H1 (cell line): ENCODE data around the gene FIGNL2. TPM values are rescaled to one million over a fixed set of nuclear protein-coding genes. Genes with fewer than 3 reads are reported as not detected.

Experiments
- CTCF ChIA-PET: fragments of 300-600 bp; sonication (Branson Sonifier 250); formaldehyde crosslinking; loops from one replicate; lab custom pipeline; 2021; ENCODE audit not compliant: partially characterized antibody; lab: Charles Lee
- POLR2A ChIA-PET: fragments of 300-600 bp; sonication (Branson Sonifier 250); formaldehyde crosslinking; loops from one replicate; lab custom pipeline; 2021; ENCODE audit warnings: inconsistent platforms; ENCODE audit not compliant: partially characterized antibody; lab: Charles Lee
- DNase-seq, 2 experiments: peaks; one replicate each; pipeline versions ENCODE4 v3.0.0 to v3.0.0-alpha.2; 2010 to 2022; ENCODE audit warnings: low spot score in 2 of 2, low read depth in 1 of 2, mixed read lengths in 1 of 2
- FAIRE-seq: peaks from 2 replicates; lab custom pipeline; 2011; peaks lifted over from hg19 to GRCh38; lab: Jason Lieb, UNC
- H2AFZ ChIP-seq: 2 replicates; pipeline ENCODE4 v1.8.1; 2012; ENCODE audit warnings: low read length, inconsistent platforms
- H2AK5ac ChIP-seq: 2 replicates; pipeline ENCODE4 v1.6.1; 2013; ENCODE audit warnings: low read depth, low read length
- H2BK120ac ChIP-seq: replicated peaks from 2 replicates; pipeline ENCODE3; 2013; ENCODE audit warnings: low read depth, low read length, inconsistent platforms
- H2BK12ac ChIP-seq: 2 replicates; pipeline ENCODE4 v1.6.1; 2013; ENCODE audit warnings: low read depth, low read length
- H2BK15ac ChIP-seq: 2 replicates; pipeline ENCODE4 v1.6.1; 2013; ENCODE audit warnings: low read length
- H2BK20ac ChIP-seq: 2 replicates; pipeline ENCODE4 v1.6.1; 2013; ENCODE audit warnings: low read length
- H2BK5ac ChIP-seq: 2 replicates; pipeline ENCODE4 v1.6.1; 2013; ENCODE audit warnings: low read depth, low read length
- H3K14ac ChIP-seq: 2 replicates; pipeline ENCODE4 v1.6.1; 2013; ENCODE audit warnings: inconsistent platforms; ENCODE audit not compliant: insufficient read length
- H3K18ac ChIP-seq: 2 replicates; pipeline ENCODE4 v1.6.1; 2013; ENCODE audit warnings: low read length; ENCODE audit errors: extremely low read depth
- H3K23ac ChIP-seq: 2 replicates; pipeline ENCODE4 v1.6.1; 2013; ENCODE audit warnings: inconsistent platforms; ENCODE audit not compliant: insufficient read length
- H3K23me2 ChIP-seq: 2 replicates; pipeline ENCODE4 v1.6.1; 2013; ENCODE audit warnings: low read depth, low read length
- H3K27ac ChIP-seq: 2 replicates; pipeline ENCODE4 v1.6.1; 2011; ENCODE audit warnings: low read depth, low read length, inconsistent platforms
- H3K27me3 ChIP-seq, 4 experiments: replicated peaks in 1 of 4; 1 replicate in 1 of 4; 2 replicates in 3 of 4; pipeline versions ENCODE4 v1.6.1 to v1.8.1; 2011 to 2013; ENCODE audit warnings: low read length in 3 of 4, mild to moderate bottlenecking in 3 of 4, inconsistent platforms in 2 of 4, mixed read lengths in 2 of 4, moderate library complexity in 1 of 4; ENCODE audit not compliant: control insufficient read depth in 3 of 4, insufficient read depth in 3 of 4; ENCODE audit errors: extremely low read depth in 1 of 4
- H3K36me3 ChIP-seq, 4 experiments: 2 replicates each; pipeline versions ENCODE4 v1.6.1 to v1.8.1; 2011 to 2013; ENCODE audit warnings: mild to moderate bottlenecking in 4 of 4, low read length in 3 of 4, moderate library complexity in 2 of 4, control low read depth in 1 of 4, inconsistent platforms in 1 of 4; ENCODE audit not compliant: insufficient read depth in 4 of 4, control insufficient read depth in 2 of 4
- H3K4ac ChIP-seq: replicated peaks from 2 replicates; pipeline ENCODE3; 2013; ENCODE audit warnings: low read length, low read depth, mixed read lengths, inconsistent platforms; ENCODE audit not compliant: insufficient read length
- H3K4me1 ChIP-seq, 4 experiments: replicated peaks in 1 of 4; 1 replicate in 1 of 4; 2 replicates in 3 of 4; pipeline versions ENCODE4 v1.6.1 to v1.8.1; 2011 to 2013; ENCODE audit warnings: low read length in 3 of 4, inconsistent platforms in 2 of 4, mixed read lengths in 1 of 4; ENCODE audit not compliant: insufficient read depth in 4 of 4, control insufficient read depth in 3 of 4
- H3K4me2 ChIP-seq, 2 experiments: 2 replicates each; pipeline versions ENCODE4 v1.6.1 to v1.8.1; 2011 to 2013; ENCODE audit warnings: low read depth in 2 of 2, low read length in 2 of 2, control low read depth in 1 of 2, inconsistent platforms in 1 of 2, mild to moderate bottlenecking in 1 of 2; ENCODE audit not compliant: insufficient read depth in 1 of 2
- H3K4me3 ChIP-seq, 4 experiments: fragments of 200-600, 300-600 bp in 1 of 4; sonication (generic), shearing (Covaris generic), sonication (Bioruptor Twin) in 1 of 4; 2 replicates each; pipeline versions ENCODE4 v1.5.1 to v1.8.1; 2011 to 2016; ENCODE audit warnings: low read length in 4 of 4, low read depth in 3 of 4, control low read depth in 2 of 4, inconsistent platforms in 2 of 4, mild to moderate bottlenecking in 2 of 4, mixed read lengths in 1 of 4, moderate library complexity in 1 of 4; ENCODE audit not compliant: insufficient read depth in 2 of 4; ENCODE audit errors: extremely low read depth in 1 of 4
- H3K56ac ChIP-seq: replicated peaks from 2 replicates; pipeline ENCODE3; 2013; ENCODE audit warnings: low read depth, mild to moderate bottlenecking, mixed read lengths, low read length, inconsistent platforms; ENCODE audit not compliant: insufficient read length
- H3K79me1 ChIP-seq: 2 replicates; pipeline ENCODE4 v1.6.1; 2013; ENCODE audit warnings: low read depth, low read length, control low read depth
- H3K79me2 ChIP-seq, 2 experiments: 2 replicates each; pipeline versions ENCODE4 v1.6.1 to v1.8.1; 2012 to 2013; ENCODE audit warnings: low read length in 2 of 2, mild to moderate bottlenecking in 2 of 2, inconsistent platforms in 1 of 2; ENCODE audit not compliant: insufficient read depth in 2 of 2, control insufficient read depth in 1 of 2
- H3K9ac ChIP-seq, 4 experiments: replicated peaks in 1 of 4; 1 replicate in 1 of 4; 2 replicates in 3 of 4; pipeline versions ENCODE4 v1.6.1 to v1.8.1; 2011 to 2013; ENCODE audit warnings: low read depth in 3 of 4, low read length in 3 of 4, control low read depth in 2 of 4, mild to moderate bottlenecking in 2 of 4, moderate library complexity in 2 of 4, inconsistent platforms in 1 of 4; ENCODE audit errors: extremely low read depth in 1 of 4
- H3K9me3 ChIP-seq, 2 experiments: 2 replicates each; pipeline versions ENCODE4 v1.6.1 to v1.8.1; 2012 to 2013; ENCODE audit warnings: mild to moderate bottlenecking in 2 of 2, moderate library complexity in 2 of 2, control low read depth in 1 of 2, inconsistent platforms in 1 of 2, low read depth in 1 of 2, low read length in 1 of 2, mixed read lengths in 1 of 2; ENCODE audit not compliant: insufficient read depth in 2 of 2
- H4K20me1 ChIP-seq, 2 experiments: replicated peaks in 1 of 2; 2 replicates each; pipeline versions ENCODE3 to v1.8.1; 2011 to 2013; ENCODE audit warnings: inconsistent platforms in 2 of 2, low read length in 2 of 2, mild to moderate bottlenecking in 1 of 2; ENCODE audit not compliant: insufficient read depth in 2 of 2, control insufficient read depth in 1 of 2
- H4K5ac ChIP-seq: 2 replicates; pipeline ENCODE4 v1.6.1; 2013; ENCODE audit warnings: low read length, low read depth, mixed read lengths, inconsistent platforms; ENCODE audit not compliant: insufficient read length
- H4K8ac ChIP-seq: 2 replicates; pipeline ENCODE4 v1.8.0; 2013; ENCODE audit warnings: mild to moderate bottlenecking, moderate library complexity, low read length, inconsistent platforms; ENCODE audit not compliant: insufficient read depth; ENCODE audit errors: extremely low read depth
- H4K91ac ChIP-seq: replicated peaks from 2 replicates; pipeline ENCODE3; 2013; ENCODE audit warnings: low read length, mixed read lengths, inconsistent platforms; ENCODE audit not compliant: insufficient read length
- EP300 ChIP-seq, 2 experiments: IDR thresholded peaks; 1 replicate in 1 of 2; 2 replicates in 1 of 2; pipeline ENCODE4 v1.6.1; 2011 to 2012; ENCODE audit warnings: low read depth in 2 of 2, low read length in 2 of 2, mild to moderate bottlenecking in 2 of 2, borderline replicate concordance in 1 of 2, inconsistent platforms in 1 of 2, moderate library complexity in 1 of 2
- FOSL1 ChIP-seq: IDR thresholded peaks from 2 replicates; pipeline ENCODE4 v1.6.1; 2011; ENCODE audit warnings: mild to moderate bottlenecking, low read depth, low read length, moderate library complexity; ENCODE audit not compliant: insufficient read depth
- RNF2 ChIP-seq: fragments of 200-900, 300-1000 bp; sonication (generic); IDR thresholded peaks from 2 replicates; pipeline ENCODE4 v1.7.1; 2016; ENCODE audit warnings: borderline replicate concordance, low read depth, mild to moderate bottlenecking, antibody characterized with exemption, low read length; ENCODE audit not compliant: poor library complexity, severe bottlenecking; ENCODE audit errors: missing control alignments
- WGBS, 2 experiments: shearing (Covaris generic) in 1 of 2; methylation state at CpG; one replicate each; pipeline versions ENCODE4 v1.1.6 to v1.1.7; 2013 to 2015; ENCODE audit warnings: low lambda C conversion rate in 2 of 2, mixed read lengths in 2 of 2, inconsistent platforms in 1 of 2, low coverage in 1 of 2, missing lambda C conversion rate in 1 of 2; ENCODE audit not compliant: insufficient replicate concordance in 2 of 2, insufficient coverage in 1 of 2, insufficient read length in 1 of 2; ENCODE audit errors: extremely low coverage in 1 of 2, missing lambda C conversion rate in 1 of 2; 5-methylcytosine and 5-hydroxymethylcytosine counted together
- polyA plus RNA-seq, 7 experiments: library from polyadenylated mRNA; depleted of rRNA in 3 of 7; stranded (reverse) in 5 of 7; unstranded in 2 of 7; fragments of >200 nt in 5 of 7; fragments of 200-250 nt in 2 of 7; gene quantifications; 1 replicate in 5 of 7; 2 replicates in 1 of 7; 4 replicates in 1 of 7; pipeline versions ENCODE4 v1.2.1 to v1.2.3, GENCODE V29; 2011 to 2013; ENCODE audit warnings: missing spikeins in 2 of 7, mixed read lengths in 2 of 7
- total RNA-seq: library from RNA; stranded (reverse); fragmentation: NEBNext Ultra II Directional; extraction: Animal tissue kit (Norgen Biotek cat#: 25700); gene quantifications from 2 replicates; pipeline ENCODE4 v1.2.1, GENCODE V29; 2021

The FIGNL2 gene
- total and polyA plus RNA-seq, 2 of the 8 experiments (the other 6 are each of a cell fraction or from before 2014, with no cell fraction given) = 6.5 to 7.1 TPM

DNA sequence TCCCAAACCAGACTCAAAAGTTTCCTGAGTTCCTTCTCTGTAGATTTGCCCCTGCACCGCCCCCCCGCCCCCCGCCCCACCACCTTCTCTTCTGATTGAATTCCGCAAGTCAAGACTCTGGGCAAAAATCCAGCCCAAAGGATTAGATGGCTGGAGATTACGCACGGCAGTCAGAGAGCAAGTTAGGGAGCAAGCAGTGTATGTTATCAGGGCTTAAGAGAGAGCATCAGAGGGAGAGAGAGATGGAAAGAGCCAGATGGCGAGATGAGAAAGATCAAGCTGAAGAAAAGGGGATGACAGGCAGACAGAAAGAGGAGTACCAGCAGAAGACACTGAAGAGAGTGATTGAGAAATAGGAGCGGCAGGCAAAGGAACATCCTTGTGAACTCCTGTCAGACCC, 25.5 kb upstream of the FIGNL2 start:
- H3K27me3 ChIP-seq = peaks cover 0 to 10% (median 5%) of the 10 kb centered on the region in 4 experiments; a peak in 6 of 7 replicates
- H4K8ac ChIP-seq = no peak overlapping the region
- H4K5ac ChIP-seq = no peak overlapping the region
- H2BK12ac ChIP-seq = 0 out of 2 replicates have a peak overlapping the region, but pooled peaks have one; percentile 0
- no peak overlapping the region for H3K18ac ChIP-seq
- peaks cover 6% of the 10 kb centered on the region; the same call in 1 of the 2 replicates for H3K23me2 ChIP-seq
- no peaks in the 10 kb centered on the region for H3K36me3 ChIP-seq
- no peak overlapping the region for H4K91ac ChIP-seq
- no peaks in the 10 kb centered on the region for H3K79me2 ChIP-seq
- FAIRE-seq (no peak), DNase-seq (no peak)
- 78% methylated on average over 5 of the region's 8 CpGs; no CpG with 5 or more reads in 1 of the 2 experiments for WGBS, 2 experiments
- H3K9ac ChIP-seq = no peak overlapping the region
- no peak overlapping the region for H2AFZ ChIP-seq
- H3K14ac ChIP-seq = no peak overlapping the region
- H3K4me2 ChIP-seq = no peak overlapping the region
- no peak overlapping the region for H3K56ac ChIP-seq
- H3K79me1 ChIP-seq = no peaks in the 10 kb centered on the region
- H2BK20ac ChIP-seq = no peak overlapping the region
- no peak overlapping the region for H3K23ac ChIP-seq
- H3K9me3 ChIP-seq = no peaks in the 10 kb centered on the region
- no peak overlapping the region for H3K27ac ChIP-seq
- ChIA-PET CTCF (interaction anchor here (0.6 to 10.6 kb wide), 18 partner anchors 8 to 394 kb away, joined by 3 to 139 read pairs (median 14); partner anchors contain the start of gene ANKRD33), POLR2A (interaction anchor here (0.9 to 2.3 kb wide), 5 partner anchors 9 to 278 kb away, joined by 3 to 9 read pairs (median 4); no protein-coding TSS in a partner anchor)
- peaks cover 0 to 1% of the 10 kb centered on the region in 2 experiments for H4K20me1 ChIP-seq
- H2BK5ac ChIP-seq = no peak overlapping the region
- H3K4me1 ChIP-seq = peaks cover 4 to 23% (median 13%) of the 10 kb centered on the region in 4 experiments
- no peak overlapping the region for H3K4me3 ChIP-seq
- H2BK15ac ChIP-seq = no peak overlapping the region
- no peak overlapping the region for H2AK5ac ChIP-seq
- no peak overlapping the region for H3K4ac ChIP-seq
- H2BK120ac ChIP-seq = no peak overlapping the region
- TF ChIP-seq RNF2 = no peak
- no peak for TF ChIP-seq FOSL1
- TF ChIP-seq EP300 (IDR thresholded peaks at IDR 0.05; ENCODE audit: borderline replicate concordance in 1 of 2, low read depth in 2 of 2, low read length in 2 of 2) = no peak
